HTR-8/SVneo (cell line): ENCODE data around the gene GRAP2.
"Not testable (repeated sequence)": the region's sequence is repeated elsewhere in the genome, so short reads cannot be mapped to it uniquely, and the experiment has no call there.

Source experiments
- DNase-seq: peaks from one replicate; pipeline ENCODE4 v3.0.0; 2011; ENCODE audit warnings: low spot score, mixed read lengths; ENCODE audit not compliant: insufficient read length
- FAIRE-seq: peaks from 2 replicates; lab custom pipeline; 2011; peaks lifted over from hg19 to GRCh38; lab: Jason Lieb, UNC

GRAP2 gene

GRCh38 chr22:39896313-39896996 lies 4.4 kb upstream of the GRAP2 start:
- FAIRE-seq, result no peak
- no peak for DNase-seq

- FAIRE-seq, result no peak
- no peak for DNase-seq
Measured at GRCh38 chr22:39897841-39898240, 3.0 kb upstream of the GRAP2 start.

GRCh38 chr22:39898997-39899396 lies 1.9 kb upstream of the GRAP2 start:
- no peak for FAIRE-seq
- DNase-seq, result no peak

- DNase-seq (no peak), FAIRE-seq (no peak)
Measured at GRCh38 chr22:39901565-39902146, 772 bp downstream of the GRAP2 start.

GRCh38 chr22:39904024-39904423 lies 3.1 kb downstream of the GRAP2 start:
- FAIRE-seq, DNase-seq: not testable (repeated sequence)

- no peak for FAIRE-seq
- no peak for DNase-seq
Measured at GRCh38 chr22:39904862-39905261, 4.0 kb downstream of the GRAP2 start.

GRCh38 chr22:39905687-39906086 lies 4.8 kb downstream of the GRAP2 start:
- no peak for DNase-seq
- FAIRE-seq, result no peak

GRCh38 chr22:39906207-39906606 lies 5.3 kb downstream of the GRAP2 start:
- DNase-seq (no peak), FAIRE-seq (no peak)

- FAIRE-seq (no peak), DNase-seq (no peak)
Measured at GRCh38 chr22:39907047-39907446, 6.2 kb downstream of the GRAP2 start.

- FAIRE-seq (no peak), DNase-seq (no peak)
Measured at GRCh38 chr22:39907605-39908097, 6.8 kb downstream of the GRAP2 start.

GRCh38 chr22:39908136-39908535 lies 7.3 kb downstream of the GRAP2 start:
- DNase-seq (no peak), FAIRE-seq (no peak)

- no peak for DNase-seq
- FAIRE-seq, result no peak
Measured at GRCh38 chr22:39908737-39909136, 7.9 kb downstream of the GRAP2 start.

- FAIRE-seq, result no peak
- DNase-seq, result no peak
Measured at GRCh38 chr22:39910876-39911613, 10.2 kb downstream of the GRAP2 start.

GRCh38 chr22:39913321-39913720 lies 12.4 kb downstream of the GRAP2 start:
- FAIRE-seq (no peak), DNase-seq (no peak)

- DNase-seq (no peak), FAIRE-seq (no peak)
Measured at GRCh38 chr22:39913886-39914285, 13.0 kb downstream of the GRAP2 start.

- FAIRE-seq (no peak), DNase-seq (no peak)
Measured at GRCh38 chr22:39914584-39914983, 13.7 kb downstream of the GRAP2 start.

- FAIRE-seq, result no peak
- no peak for DNase-seq
Measured at GRCh38 chr22:39915295-39915726, 14.4 kb downstream of the GRAP2 start.

GRCh38 chr22:39916496-39916895 lies 15.6 kb downstream of the GRAP2 start:
- FAIRE-seq (no peak), DNase-seq (no peak)

GRCh38 chr22:39917197-39917643 lies 16.3 kb downstream of the GRAP2 start:
- no peak for FAIRE-seq
- DNase-seq, result no peak

GRCh38 chr22:39917776-39918495 lies 17.1 kb downstream of the GRAP2 start:
- FAIRE-seq (no peak), DNase-seq (no peak)
